ENCODE results near the gene GBF1.

GBF1 gene

DNA sequence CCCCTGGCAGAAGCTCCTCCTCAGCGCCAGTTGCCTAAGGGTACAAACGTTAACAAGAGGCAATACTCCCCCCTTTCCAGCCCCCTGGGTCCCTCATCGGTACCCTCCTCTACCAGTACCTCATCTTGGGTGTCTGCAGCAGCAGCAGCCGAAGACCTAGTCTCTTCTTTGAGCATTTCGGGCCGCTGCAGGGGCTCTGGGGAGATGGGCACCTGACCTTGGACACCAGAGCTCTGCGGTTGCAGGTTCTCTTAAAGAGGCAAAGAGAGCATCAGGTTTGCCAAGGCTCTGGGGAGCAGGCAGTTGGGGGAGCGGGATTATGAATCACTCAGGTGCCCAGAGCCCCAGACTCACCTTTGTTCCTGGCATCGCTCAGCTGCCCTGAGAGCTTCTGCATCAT lies 178.8 kb downstream of the GBF1 start:
- no peak for DNase-seq (ENCODE audit: low spot score)

DNA sequence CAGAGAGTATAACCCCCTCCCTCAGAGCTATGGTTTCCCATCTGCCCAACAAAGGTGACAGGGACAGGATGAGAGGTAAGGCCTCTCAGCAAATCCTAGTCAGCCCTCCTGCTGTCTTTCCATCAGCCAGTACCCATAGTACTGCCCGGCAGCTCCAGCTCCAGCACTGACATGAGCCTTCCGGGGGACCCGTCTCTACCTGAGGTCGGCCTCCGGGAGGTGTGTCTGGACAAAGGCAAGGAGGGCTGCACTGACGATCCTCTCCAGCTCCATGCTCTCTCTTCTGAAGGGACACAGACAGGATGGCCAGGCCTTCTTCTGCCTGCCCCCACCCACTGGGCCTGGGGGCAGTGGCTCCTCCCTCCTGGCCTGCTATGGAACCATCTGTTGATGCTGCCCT lies 179.6 kb downstream of the GBF1 start:
- no peak for DNase-seq (ENCODE audit: low spot score)

DNA sequence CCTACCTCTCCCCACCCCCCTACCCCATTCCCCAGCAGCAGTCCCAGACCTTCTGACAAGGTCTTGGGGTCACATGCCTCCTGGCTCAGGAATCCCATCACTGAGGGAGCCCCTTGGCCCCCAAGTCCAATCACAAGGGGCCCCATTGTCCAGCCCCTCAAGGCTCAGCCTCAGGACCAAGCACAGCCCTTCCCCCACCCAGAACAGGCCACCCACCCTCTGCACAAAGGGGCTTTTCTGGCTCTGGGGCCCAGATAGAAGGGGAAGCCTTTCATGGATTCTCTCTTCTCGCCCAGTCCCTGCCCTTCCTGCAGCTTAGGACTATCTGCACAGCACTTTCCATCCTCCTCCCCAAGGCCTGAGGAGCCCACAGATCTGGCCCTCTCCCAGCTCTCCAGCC lies 180.1 kb downstream of the GBF1 start:
- no peak for DNase-seq (ENCODE audit: low spot score)

DNA sequence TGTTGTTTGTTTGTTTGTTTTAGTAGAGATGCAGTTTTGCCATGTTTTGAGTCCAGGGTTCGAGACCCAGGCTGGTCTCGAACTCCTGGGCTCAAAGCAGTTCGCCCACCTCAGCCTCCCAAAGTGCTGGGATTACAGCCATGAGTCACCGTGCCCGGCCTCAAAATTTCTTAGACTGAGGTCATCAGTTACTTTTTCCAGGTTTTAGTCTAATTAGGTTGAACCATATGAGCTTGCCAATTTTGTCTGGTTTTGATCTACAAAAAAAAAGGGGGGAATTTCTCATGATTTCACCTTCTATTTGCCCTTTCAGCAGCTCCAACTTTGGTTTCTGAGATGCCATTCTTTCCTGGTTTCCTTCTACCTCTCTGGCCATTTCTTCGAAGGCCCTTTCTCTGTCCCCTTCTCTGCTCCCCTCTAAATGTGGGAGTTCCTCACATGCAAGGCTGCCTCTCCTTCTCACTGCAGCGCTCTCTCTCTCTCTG lies 181.5 kb downstream of the GBF1 start:
- DNase-seq (ENCODE audit: low spot score), result no peak

DNA sequence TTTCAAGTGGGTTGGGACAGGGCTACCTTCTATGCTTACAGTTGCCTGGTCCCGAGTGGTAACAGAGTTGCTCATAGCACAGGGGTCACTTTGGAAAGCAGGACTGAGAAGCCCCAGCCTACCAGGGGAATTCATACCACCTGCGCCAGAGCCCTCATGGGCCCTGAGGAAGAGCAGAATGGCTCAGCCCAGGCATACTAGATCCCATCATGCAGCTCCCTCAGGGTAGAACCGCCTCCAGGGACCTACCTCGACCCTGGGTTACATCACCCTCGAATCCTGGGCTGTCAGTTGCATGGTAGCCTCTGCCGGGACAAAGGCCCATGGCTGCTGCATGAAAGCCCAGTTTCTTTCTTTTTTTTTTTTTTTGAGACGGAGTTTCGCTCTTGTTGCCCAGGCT lies 184.1 kb downstream of the GBF1 start:
- no peak for DNase-seq (ENCODE audit: low spot score)

GRCh38 chr10:102431452-102432124 lies 186.3 kb downstream of the GBF1 start:
- peak; percentile 36 for DNase-seq (ENCODE audit: low spot score)
